K562 (cell line): Measurements from ENCODE around the gene PTPN1. TPM values are rescaled to one million over a fixed set of nuclear protein-coding genes. Genes with fewer than 3 reads are reported as not detected.

Experiments used
- ATF7 ChIP-seq: fragments of 450-650 bp; IDR thresholded peaks from 2 replicates; pipeline ENCODE4 v1.7.1; 2014; ENCODE audit warnings: mild to moderate bottlenecking, moderate library complexity
- CBFA2T3 ChIP-seq: fragments of 450-650 bp; IDR thresholded peaks from 2 replicates; pipeline ENCODE4 v1.6.1; 2017
- CEBPB ChIP-seq: fragments of 450-650 bp; IDR thresholded peaks from 2 replicates; pipeline ENCODE4 v1.6.1; 2016; ENCODE audit warnings: missing genetic modification characterization, missing compliant biosample characterization
- CEBPG ChIP-seq, 3 experiments: fragments of 200-800 bp in 1 of 3; sonication (Bioruptor generic) in 1 of 3; sonication (generic) in 1 of 3; formaldehyde crosslinking in 1 of 3; IDR thresholded peaks in 2 of 3; conservative IDR thresholded peaks in 1 of 3; 2 replicates each; pipeline versions ENCODE4 v1.6.1 to v1.8.0; 2016 to 2022; ENCODE audit warnings: missing compliant biosample characterization in 2 of 3, missing genetic modification characterization in 2 of 3, mild to moderate bottlenecking in 1 of 3, missing genetic modification reagents in 1 of 3
- DMBX1 ChIP-seq: fragments of 250-450 bp; sonication (Bioruptor Pico); IDR thresholded peaks from 2 replicates; pipeline ENCODE4 v1.8.0; 2022; ENCODE audit warnings: inconsistent platforms, mild to moderate bottlenecking, moderate library complexity, borderline replicate concordance
- EP300 ChIP-seq: IDR thresholded peaks from 2 replicates; pipeline ENCODE4 v1.6.1; 2012; ENCODE audit warnings: low read length, improper control_type of control experiment
- GATAD2A ChIP-seq: fragments of 450-650 bp; IDR thresholded peaks from 2 replicates; pipeline ENCODE4 v1.6.1; 2017
- LEF1 ChIP-seq: fragments of 450-650 bp; IDR thresholded peaks from 2 replicates; pipeline ENCODE4 v1.6.1; 2016; ENCODE audit warnings: mild to moderate bottlenecking
- MAFK ChIP-seq: IDR thresholded peaks from 2 replicates; pipeline ENCODE4 v1.6.1; 2011; ENCODE audit warnings: low read length, improper control_type of control experiment
- MTA1 ChIP-seq: fragments of 450-650 bp; IDR thresholded peaks from 2 replicates; pipeline ENCODE4 v1.6.1; 2017; ENCODE audit warnings: borderline replicate concordance
- RCOR1 ChIP-seq, 2 experiments: IDR thresholded peaks; 2 replicates each; pipeline ENCODE4 v1.6.1; 2012; ENCODE audit warnings: low read depth in 2 of 2, low read length in 2 of 2, borderline replicate concordance in 1 of 2, improper control_type of control experiment in 1 of 2
- SMARCA4 ChIP-seq: fragments of 450-650 bp; IDR thresholded peaks from 2 replicates; pipeline ENCODE4 v1.6.1; 2016
- TAL1 ChIP-seq: fragments of 450-650 bp; IDR thresholded peaks from 2 replicates; pipeline ENCODE4 v1.6.1; 2016; ENCODE audit warnings: mild to moderate bottlenecking
- TCF3 ChIP-seq: sonication (generic); formaldehyde crosslinking; IDR thresholded peaks from 2 replicates; pipeline ENCODE4 v1.4.0; 2020; ENCODE audit warnings: mild to moderate bottlenecking, missing genetic modification reagents
- TCF7 ChIP-seq: sonication (generic); IDR thresholded peaks from 2 replicates; pipeline ENCODE4 v1.6.1; 2016; ENCODE audit warnings: antibody characterized with exemption, borderline replicate concordance
- TEAD4 ChIP-seq, 2 experiments: sonication (generic) in 1 of 2; formaldehyde crosslinking in 1 of 2; IDR thresholded peaks; 2 replicates each; pipeline versions ENCODE4 v1.6.1 to v1.8.0; 2012 to 2022; ENCODE audit warnings: borderline replicate concordance in 1 of 2, inconsistent platforms in 1 of 2, low read length in 1 of 2, mild to moderate bottlenecking in 1 of 2, missing genetic modification reagents in 1 of 2
- ZEB2 ChIP-seq: fragments of 450-650 bp; IDR thresholded peaks from 2 replicates; pipeline ENCODE4 v1.6.1; 2016
- ZKSCAN3 ChIP-seq: fragments of 250-450 bp; sonication (Bioruptor Pico); IDR thresholded peaks from 2 replicates; pipeline ENCODE4 v1.4.0; 2020
- polyA plus RNA-seq, 8 experiments: library from polyadenylated mRNA; depleted of rRNA in 4 of 8; stranded (reverse) in 5 of 8; unstranded in 3 of 8; fragments of >200 nt; fragmentation: Nextera tagmentation in 2 of 8; fragmentation: Illumina TruSeq in 1 of 8; extraction: Ambion mirVana in 2 of 8; extraction: Trizol in 1 of 8; gene quantifications; 2 replicates each; pipeline versions ENCODE4 v1.2.1 to v1.2.3, GENCODE V29; 2011 to 2014; ENCODE audit warnings: inconsistent platforms in 1 of 8, missing spikeins in 1 of 8
- total RNA-seq, 7 experiments: library from RNA; depleted of rRNA in 6 of 7; stranded (reverse); fragments of >200 nt in 6 of 7; fragmentation: Illumina TruSeq in 2 of 7; extraction: Trizol in 2 of 7; gene quantifications; 2 replicates each; pipeline versions ENCODE4 v1.2.1 to v1.2.3, GENCODE V29; 2011 to 2021; ENCODE audit warnings: low replicate concordance in 1 of 7

The PTPN1 gene
- total and polyA plus RNA-seq, 9 of the 15 experiments (the other 6 are each of a cell fraction or from before 2014, with no cell fraction given): 11.0 to 85.3 (median 54.0) TPM

DNA sequence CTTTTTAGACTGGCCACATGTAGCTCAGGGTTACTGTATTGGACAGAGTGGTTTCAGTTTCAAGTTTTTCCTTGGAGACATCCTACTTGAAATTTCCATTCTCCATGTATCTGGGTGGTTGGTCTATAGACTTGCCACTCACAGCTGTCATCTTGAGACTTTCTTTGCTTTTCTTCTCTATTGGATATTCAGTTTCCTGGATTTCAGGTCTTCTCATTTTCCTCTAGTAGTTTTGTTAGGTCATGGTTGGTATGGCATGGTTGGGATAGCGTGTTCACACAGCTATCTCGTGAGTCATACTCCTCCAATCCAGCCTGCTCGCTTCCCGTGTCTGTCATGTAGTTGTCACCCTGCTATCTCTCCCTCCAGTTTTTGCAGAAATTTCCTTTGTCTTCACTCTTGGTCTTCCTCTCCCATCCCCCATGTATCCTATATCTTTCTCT, 48.3 kb downstream of the PTPN1 start (continued):
- TF ChIP-seq TEAD4 (IDR thresholded peaks at IDR 0.05; ENCODE audit: low read length) (peak; percentile 71), TEAD4 (CRISPR knock-in tag; IDR thresholded peaks at IDR 0.05; ENCODE audit: borderline replicate concordance) (no peak), MTA1 (peak; percentile 62; the same call in 1 of the 2 replicates), SMARCA4 (peak; percentile 88), TAL1 (peak; percentile 52), CEBPG (CRISPR knock-in tag; IDR thresholded peaks at IDR 0.05) (no peak), CEBPG (tag; conservative IDR thresholded peaks at IDR 0.05 in 1 of 2, IDR thresholded peaks at IDR 0.05 in 1 of 2) (no peak; a peak in 1 of 4 replicates), GATAD2A (peak; percentile 65; the same call in 1 of the 2 replicates), TCF3 (CRISPR knock-in tag) (peak; percentile 65), DMBX1 (CRISPR knock-in tag) (0 out of 2 replicates have a peak, but pooled peaks have one; percentile 39), ATF7 (peak; percentile 63), TCF7 (no peak), MAFK (peak; percentile 24; the same call in 1 of the 2 replicates), EP300 (peak; percentile 57; the same call in 1 of the 2 replicates), ZEB2 (peak; percentile 62; the same call in 1 of the 2 replicates), RCOR1 (IDR thresholded peaks at IDR 0.05; ENCODE audit: borderline replicate concordance in 1 of 2, low read depth in 2 of 2, low read length in 2 of 2) (peak; percentile 57 to 81; a peak in 3 of 4 replicates), ZKSCAN3 (CRISPR knock-in tag) (no peak), CBFA2T3 (peak; percentile 87), LEF1 (peak; percentile 68), CEBPB (tag) (no peak)
